22Rv1 (cell line): Measurements from ENCODE around the gene PEX14.

ENCODE experiments used
- CTCF ChIP-seq: fragments of 450-650 bp; IDR thresholded peaks from 2 replicates; pipeline ENCODE4 v1.5.1; 2017; ENCODE audit warnings: mild to moderate bottlenecking
- ZFX ChIP-seq: fragments of 450-650 bp; IDR thresholded peaks from 2 replicates; pipeline ENCODE4 v1.6.1; 2017; ENCODE audit warnings: antibody characterized with exemption, borderline replicate concordance

GRCh38 chr1:10661453-10661852, 186.7 kb downstream of the PEX14 start:
- no peak for TF ChIP-seq CTCF
- no peak for TF ChIP-seq ZFX
